HG02571 (cell line): ENCODE data around the gene VSIG2.

Source experiments
- ATAC-seq: cut with Tn5 transposase; IDR thresholded peaks from one replicate; pipeline ENCODE4 v1.9.1; 2021; ENCODE audit warnings: mild to moderate bottlenecking, moderate library complexity; ENCODE audit not compliant: unreplicated experiment

The VSIG2 gene

DNA sequence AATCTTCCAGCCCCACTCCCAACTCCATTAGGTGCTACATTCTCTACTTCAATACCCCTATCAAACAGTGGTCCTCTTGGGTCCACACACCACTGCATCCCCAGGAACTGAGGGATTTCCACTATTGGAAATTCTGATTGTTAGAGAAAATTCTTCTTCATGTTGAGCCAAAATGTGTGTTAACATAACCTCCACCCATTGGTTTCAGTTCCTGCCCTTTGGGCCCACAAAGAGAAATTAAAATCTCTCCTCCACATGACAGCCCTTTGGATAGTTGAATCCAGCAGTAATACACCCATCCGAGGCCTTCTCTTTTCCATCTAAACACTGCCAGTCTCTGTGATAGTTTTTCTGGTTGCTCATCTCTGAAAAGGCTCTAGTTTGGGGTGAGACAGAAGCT lies 2.1 kb downstream of the VSIG2 start:
- ATAC-seq, result no peak

DNA sequence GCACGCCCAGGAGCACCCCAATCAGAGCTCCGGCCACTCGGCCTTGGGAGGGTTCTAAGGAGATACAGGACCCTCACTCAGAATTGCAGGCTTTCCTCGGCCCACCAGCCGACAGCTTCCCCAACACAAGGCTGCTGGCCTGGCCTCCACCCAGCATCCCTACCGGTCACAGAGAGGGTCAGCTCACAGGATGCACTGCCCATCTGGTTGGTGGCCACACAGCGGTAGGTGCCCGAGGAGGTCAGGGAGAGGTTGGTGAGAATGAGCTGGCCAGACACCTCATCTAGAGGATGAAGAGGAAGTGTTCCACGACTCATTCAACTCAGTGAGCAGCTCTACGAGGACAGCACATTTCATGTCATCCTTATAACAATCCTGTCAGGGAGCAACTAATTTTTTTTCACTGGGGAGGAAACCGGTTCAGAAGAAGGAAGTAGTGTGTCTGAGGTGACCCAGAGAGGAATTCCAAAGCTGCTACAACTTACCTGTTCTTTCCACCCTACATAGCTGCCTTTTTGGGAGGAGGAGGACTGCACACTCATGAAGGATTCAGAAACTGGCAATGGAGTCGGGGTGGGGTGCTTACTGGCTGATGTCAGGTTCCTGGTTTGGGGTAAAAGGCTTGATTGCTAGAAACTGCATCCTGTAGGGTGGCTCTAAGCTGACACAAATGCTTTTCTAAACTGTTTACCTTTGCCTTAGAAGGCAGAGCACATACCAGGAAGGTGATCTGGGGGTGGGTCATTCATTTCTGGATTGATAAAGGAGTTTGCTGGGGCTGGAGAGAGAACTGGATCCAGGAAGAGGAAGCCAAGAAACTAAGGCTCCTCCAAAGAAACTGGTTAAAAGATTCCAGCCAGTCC lies 3.3 kb downstream of the VSIG2 start:
- ATAC-seq, result no peak

- ATAC-seq, result no peak
Observed at GRCh38 chr11:124748100-124748418, 4.0 kb downstream of the VSIG2 start.

- ATAC-seq, result no peak
Observed at GRCh38 chr11:124747406-124748099, 4.5 kb downstream of the VSIG2 start.

- peak; percentile 95 for ATAC-seq
Observed at GRCh38 chr11:124746621-124747243, 5.3 kb downstream of the VSIG2 start.

- ATAC-seq, result peak; percentile 15
Observed at GRCh38 chr11:124745835-124746620, 6.0 kb downstream of the VSIG2 start.

- no peak for ATAC-seq
Observed at GRCh38 chr11:124745270-124745834, 6.7 kb downstream of the VSIG2 start.

- ATAC-seq, result no peak
Observed at GRCh38 chr11:124743050-124743449, 9.0 kb downstream of the VSIG2 start.

DNA sequence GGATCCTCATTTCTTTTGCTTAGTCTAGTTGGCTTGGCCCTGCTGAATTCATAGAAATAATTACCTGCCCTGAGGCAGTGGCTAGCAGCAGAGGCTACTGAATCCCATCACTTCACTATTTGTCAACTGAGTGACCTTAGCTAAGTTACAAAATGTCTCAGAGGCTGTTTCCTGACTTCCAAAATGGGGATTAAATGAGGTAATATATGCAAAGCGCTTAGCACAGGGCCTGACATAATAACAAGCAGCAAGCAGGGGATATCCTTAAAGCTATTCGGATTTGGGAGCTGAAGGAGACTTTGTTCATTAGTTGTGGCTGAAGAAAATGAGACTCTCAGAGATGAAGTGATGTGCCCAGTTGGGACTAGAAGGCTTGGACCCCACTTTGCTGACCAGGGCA lies 9.5 kb downstream of the VSIG2 start:
- ATAC-seq, result no peak

DNA sequence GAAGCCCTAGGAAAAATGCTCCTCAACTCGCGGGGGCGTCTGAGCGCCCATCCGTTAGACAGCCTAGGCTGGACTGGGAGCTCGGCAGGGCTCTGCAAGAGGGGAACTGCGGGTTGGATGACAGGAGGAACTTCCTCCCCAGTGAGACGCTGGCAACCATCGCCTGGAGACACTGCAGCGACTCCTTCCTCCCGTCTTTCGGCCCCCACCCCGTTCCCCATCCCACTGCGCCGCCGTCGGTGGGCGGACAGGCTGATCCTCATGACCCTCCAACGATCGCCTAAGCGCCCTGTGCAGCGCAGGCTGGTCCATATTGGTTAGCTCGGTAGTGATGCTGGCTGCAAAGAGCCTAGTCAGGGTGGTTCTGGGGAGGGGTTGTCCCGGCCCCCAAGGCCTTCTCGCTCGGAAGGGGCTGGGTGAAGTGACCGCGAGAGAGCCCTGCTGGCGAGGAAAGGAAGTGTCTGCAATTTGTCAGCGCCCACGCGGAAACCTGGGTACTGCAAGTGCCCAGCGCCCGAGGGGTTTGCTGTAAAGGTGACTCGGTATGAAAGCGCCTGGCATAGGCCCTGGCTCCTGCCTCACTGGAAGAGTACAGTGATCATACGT lies 11.7 kb downstream of the VSIG2 start:
- ATAC-seq, result peak; percentile 38

DNA sequence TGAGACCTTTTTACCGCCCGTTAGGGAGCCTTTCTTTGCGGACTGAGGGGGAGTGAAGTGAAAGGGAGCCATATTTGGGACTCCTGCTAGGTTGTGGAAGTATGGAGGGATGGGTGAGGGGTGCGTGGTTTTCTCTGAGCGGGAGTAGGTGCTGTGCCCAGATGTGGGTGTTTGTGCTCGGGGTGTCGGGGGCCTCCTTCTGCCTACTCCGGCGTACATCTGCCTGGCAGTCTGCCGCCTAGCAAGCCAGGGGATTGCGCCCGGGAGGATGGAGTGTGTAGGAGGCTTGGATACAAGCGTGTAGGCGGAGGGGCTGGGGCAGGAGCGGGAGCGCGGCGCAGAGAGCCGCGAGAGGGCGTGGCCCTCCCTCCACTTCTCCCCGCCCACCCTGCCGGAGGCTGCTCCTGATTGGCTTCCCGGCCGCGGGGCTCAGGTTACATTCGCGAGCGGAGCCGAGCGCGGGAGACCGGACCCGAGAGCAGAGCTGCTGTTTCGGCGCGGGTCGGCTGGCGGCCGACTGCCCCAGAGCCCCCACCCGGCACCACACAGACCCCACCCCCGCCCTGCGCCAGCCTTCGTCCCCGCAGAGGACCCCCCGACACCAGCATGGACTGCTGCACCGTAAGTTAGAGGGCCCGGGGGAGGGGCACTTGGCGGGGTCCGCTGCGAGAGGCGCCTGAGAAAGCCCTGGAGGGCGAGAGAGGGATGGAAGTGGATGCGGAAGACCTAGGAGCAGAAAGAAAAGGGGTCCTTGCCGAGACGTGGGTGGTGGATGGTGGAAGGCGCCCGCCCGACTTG lies 12.4 kb downstream of the VSIG2 start, which contains the start of gene NRGN:
Gene NRGN (plus strand): TSS at position 464 of the 798 bp plus-strand sequence. CDS start 143 bp downstream, at position 607.
- ATAC-seq, result peak; percentile 99

DNA sequence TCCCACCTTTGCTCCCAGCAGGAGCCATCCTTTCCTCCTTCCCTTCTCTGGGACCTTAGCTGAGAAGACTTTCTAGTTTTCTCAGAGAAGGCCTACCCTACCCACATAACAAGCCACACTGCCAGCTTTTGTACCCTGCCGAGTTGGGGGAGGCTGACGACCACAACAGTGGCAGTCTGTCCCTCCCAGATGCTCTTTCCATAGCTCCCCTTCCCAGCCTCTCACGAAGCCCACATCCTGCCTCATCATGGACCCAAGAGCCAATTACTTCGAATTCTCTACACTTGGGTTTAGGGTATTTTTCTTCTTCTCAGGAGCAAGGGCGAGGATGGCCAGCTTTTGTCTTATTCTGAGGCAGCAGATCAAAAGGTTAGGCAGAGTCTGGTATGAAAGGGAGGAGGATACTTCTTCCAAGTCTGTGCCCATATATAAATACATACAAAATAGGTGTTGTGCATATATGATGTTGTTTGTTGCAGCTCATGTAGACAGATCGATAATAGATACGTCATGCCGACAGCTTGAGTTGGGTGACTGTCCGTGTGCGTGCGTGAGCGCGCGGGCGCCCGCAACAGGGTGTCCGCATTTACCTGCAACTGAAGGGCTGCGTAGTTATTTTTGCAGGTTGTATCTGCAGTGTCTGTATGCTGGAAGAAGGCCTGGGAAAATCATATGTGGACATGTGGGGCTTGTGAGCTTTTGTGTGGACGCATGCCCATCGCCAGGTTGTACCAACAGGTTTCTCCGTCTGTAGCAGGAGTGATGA lies 13.2 kb downstream of the VSIG2 start:
- ATAC-seq, result no peak

DNA sequence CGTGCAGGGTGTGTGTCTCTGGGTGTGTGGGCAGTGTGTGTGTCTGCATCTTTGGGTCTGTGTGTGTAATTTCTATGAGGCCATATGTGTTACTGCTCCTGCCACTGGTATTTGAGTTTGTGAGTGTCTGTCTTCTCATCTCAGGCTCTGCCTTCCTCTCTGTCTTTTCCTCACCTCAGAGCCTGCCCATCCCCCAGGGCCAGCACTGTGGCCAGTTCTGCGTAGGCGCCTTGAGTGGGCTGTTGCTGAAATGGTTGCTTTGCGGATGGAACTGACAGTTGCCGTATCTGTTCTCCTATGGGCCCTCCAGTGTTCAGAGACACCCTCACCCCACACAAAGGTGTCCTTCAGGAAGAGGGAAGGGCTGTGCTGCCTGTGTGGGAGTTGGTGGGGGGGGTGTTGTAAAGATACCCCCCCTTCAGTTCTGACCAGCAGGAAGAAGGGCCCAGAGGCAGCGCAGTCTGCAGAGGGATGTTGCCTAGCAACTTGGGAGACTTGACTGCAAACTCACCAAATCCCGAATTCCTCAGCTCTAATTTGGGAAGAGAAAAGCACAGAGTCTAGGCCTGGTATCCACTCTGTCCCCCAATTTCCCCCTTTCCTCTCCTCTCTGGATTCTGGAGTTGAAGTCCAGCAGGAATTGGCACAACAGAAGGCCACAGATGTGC lies 14.3 kb downstream of the VSIG2 start:
- ATAC-seq, result no peak

- ATAC-seq, result no peak
Observed at GRCh38 chr11:124736736-124737135, 15.3 kb downstream of the VSIG2 start.

DNA sequence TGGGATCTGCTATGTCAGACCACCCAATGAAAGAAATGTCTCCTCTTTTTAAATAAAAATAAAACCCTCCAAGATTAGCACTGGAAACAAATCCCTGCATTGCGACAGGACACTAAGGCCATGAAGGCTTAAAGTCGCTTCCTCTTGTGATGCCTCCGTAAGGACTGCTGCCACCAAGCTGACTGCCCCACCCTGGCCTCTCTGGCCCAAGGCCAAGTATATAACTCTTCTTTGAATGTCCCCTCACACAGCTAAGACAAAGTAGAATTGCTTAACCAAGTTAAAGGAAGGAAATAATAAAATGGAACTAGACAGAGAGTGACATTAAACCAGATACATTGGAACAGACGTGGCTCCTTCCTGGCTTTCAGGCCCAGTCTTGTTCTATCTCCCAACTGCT lies 19.8 kb downstream of the VSIG2 start:
- no peak for ATAC-seq

DNA sequence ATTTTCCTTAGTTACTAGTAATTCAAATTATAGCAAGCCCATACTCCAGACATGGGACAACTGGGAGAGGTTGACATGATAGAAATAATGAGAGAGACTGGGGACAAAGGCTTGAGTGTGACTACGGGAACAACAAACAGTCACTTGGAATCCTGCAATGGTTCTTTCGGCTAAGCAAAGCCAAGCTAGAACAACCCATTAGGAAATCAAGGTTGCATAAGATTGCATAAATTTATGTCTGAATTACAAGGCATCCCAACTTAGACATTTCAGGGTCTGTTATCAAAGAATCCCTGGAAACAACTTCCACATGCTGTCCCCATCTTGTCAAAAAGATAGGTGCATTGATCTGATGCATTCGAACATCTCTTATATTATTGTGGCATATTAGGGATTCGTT lies 22.5 kb downstream of the VSIG2 start:
- ATAC-seq, result no peak

DNA sequence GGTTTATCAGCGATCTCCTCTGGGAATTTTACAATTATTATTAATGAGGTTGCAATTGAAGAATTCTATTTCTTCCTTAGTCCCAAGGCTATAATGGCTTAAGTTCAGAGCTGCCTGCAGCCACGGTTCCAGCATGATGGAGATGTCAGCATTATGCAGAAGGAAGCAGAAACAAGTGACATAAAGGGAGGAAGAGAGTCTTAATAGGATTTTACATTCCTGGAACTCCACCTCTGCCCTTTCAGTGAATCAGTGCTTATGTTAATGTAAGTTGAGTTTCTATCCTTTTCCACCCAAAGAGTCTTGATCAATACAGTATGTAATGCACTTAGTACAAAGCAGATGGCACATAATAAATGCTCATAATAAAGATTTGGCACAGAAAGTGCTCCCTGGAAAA lies 23.9 kb downstream of the VSIG2 start:
- ATAC-seq, result no peak

DNA sequence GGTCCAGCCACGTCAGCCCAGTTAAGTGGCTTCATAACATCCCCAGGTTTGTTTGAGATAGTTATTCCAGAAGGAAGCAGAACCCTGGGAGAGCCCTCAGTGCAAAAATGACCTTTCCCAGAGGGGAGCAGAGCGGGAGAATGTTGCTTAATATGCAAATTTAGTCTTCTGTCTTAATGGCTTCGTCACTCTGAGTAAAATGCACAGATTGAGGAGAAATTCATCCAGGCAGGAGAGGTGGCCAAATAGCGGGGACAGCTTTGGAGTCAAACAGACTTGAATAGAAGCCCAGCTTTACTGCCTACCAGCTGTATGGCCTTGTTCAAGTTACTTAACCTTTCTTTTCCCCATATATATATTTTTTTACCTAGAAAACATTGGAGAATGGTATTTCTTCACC lies 24.6 kb downstream of the VSIG2 start:
- ATAC-seq, result no peak
